Mucosa of stomach (tissue), 1 donor: ENCODE results near the gene TNFAIP3.

Experiments
- H3K27me3 ChIP-seq: one replicate; pipeline ENCODE4 v1.7.0; 2013; ENCODE audit warnings: mild to moderate bottlenecking, low read length; ENCODE audit not compliant: control insufficient read depth, insufficient read depth
- H3K36me3 ChIP-seq: one replicate; pipeline ENCODE4 v1.7.0; 2013; ENCODE audit warnings: low read length; ENCODE audit not compliant: control insufficient read depth, insufficient read depth
- H3K4me1 ChIP-seq: one replicate; pipeline ENCODE4 v1.7.0; 2013; ENCODE audit warnings: mild to moderate bottlenecking, low read length; ENCODE audit not compliant: control insufficient read depth, insufficient read depth
- H3K4me3 ChIP-seq: one replicate; pipeline ENCODE4 v1.7.0; 2013; ENCODE audit warnings: low read length
- H3K9ac ChIP-seq: one replicate; pipeline ENCODE4 v1.7.0; 2013; ENCODE audit warnings: mild to moderate bottlenecking, low read length, moderate library complexity
- H3K9me3 ChIP-seq: one replicate; pipeline ENCODE4 v1.7.0; 2013; ENCODE audit warnings: mild to moderate bottlenecking, low read length, moderate library complexity; ENCODE audit not compliant: control insufficient read depth
- donor health status: Pancreatic carcinoma.

Gene TNFAIP3

GRCh38 chr6:137846274-137846673 lies 20.8 kb upstream of the TNFAIP3 start:
- Histone ChIP-seq H3K36me3 (no peaks in the 10 kb centered on the region), H3K4me1 (no peaks in the 10 kb centered on the region), H3K9ac (no peak overlapping the region), H3K9me3 (no peaks in the 10 kb centered on the region), H3K27me3 (no peaks in the 10 kb centered on the region), H3K4me3 (no peak overlapping the region)

DNA sequence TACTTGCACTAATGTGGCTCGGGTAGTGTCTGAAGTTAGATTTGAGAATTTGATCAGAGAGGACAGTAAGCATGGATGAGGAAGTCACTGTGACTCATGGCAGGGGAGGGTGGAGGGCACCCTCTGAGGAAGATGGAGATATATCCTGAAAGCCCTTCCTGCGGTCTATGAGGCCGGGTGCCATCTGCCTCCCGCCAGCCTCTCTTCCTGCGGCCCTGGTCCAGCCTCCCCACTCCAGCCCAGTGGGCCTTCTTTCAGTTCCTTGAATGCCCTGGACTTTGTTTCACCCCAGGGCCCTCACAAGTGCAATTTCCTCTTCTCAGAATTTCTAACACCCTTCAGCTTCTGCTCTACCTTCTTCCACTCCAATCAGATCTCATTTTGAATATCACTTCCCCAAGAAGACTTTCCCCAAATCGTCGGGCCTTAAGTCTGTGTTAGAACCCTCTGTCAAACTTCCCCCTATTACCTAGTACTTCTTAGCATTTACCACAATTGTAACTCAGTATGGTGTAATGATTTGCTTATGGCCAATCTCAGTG lies 20.2 kb upstream of the TNFAIP3 start:
- no peaks in the 10 kb centered on the region for H3K9me3 ChIP-seq
- H3K9ac ChIP-seq = no peak overlapping the region
- no peaks in the 10 kb centered on the region for H3K4me1 ChIP-seq
- no peak overlapping the region for H3K4me3 ChIP-seq
- no peaks in the 10 kb centered on the region for H3K36me3 ChIP-seq
- no peaks in the 10 kb centered on the region for H3K27me3 ChIP-seq

DNA sequence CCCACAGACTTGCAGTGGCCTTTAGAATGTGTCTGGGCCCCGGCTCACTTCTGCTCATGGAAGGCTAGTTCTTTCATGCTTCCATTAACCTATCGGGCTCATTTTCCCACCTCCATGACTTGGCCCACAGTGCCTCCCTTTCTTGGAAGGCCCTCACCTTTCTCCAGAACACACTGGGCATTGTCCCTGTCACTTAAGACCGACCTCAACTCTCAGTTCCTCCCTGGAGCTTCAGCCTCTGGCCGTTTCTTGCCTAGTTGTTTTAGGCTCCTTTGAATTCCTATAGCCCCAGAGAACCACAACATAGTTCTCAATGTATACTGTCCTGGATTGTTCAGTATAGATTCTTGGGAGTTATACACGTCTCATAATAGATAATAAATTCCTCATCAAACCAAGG lies 19.3 kb upstream of the TNFAIP3 start:
- Histone ChIP-seq H3K4me3 (no peak overlapping the region), H3K4me1 (no peaks in the 10 kb centered on the region), H3K27me3 (no peaks in the 10 kb centered on the region), H3K36me3 (no peaks in the 10 kb centered on the region), H3K9me3 (no peaks in the 10 kb centered on the region), H3K9ac (no peak overlapping the region)

GRCh38 chr6:137848672-137849071 lies 18.4 kb upstream of the TNFAIP3 start:
- H3K36me3 ChIP-seq = no peaks in the 10 kb centered on the region
- H3K4me3 ChIP-seq = no peak overlapping the region
- no peaks in the 10 kb centered on the region for H3K27me3 ChIP-seq
- no peak overlapping the region for H3K9ac ChIP-seq
- H3K4me1 ChIP-seq = peaks cover 3% of the 10 kb centered on the region
- H3K9me3 ChIP-seq = no peaks in the 10 kb centered on the region

- peaks cover 3% of the 10 kb centered on the region for H3K4me1 ChIP-seq
- H3K27me3 ChIP-seq = no peaks in the 10 kb centered on the region
- H3K9me3 ChIP-seq = no peaks in the 10 kb centered on the region
- H3K36me3 ChIP-seq = no peaks in the 10 kb centered on the region
- H3K4me3 ChIP-seq = no peak overlapping the region
- H3K9ac ChIP-seq = no peak overlapping the region
Observed at GRCh38 chr6:137849181-137849980, 17.7 kb upstream of the TNFAIP3 start.

GRCh38 chr6:137849981-137850714 lies 16.9 kb upstream of the TNFAIP3 start:
- no peaks in the 10 kb centered on the region for H3K36me3 ChIP-seq
- no peak overlapping the region for H3K9ac ChIP-seq
- H3K27me3 ChIP-seq = no peaks in the 10 kb centered on the region
- no peak overlapping the region for H3K4me3 ChIP-seq
- H3K9me3 ChIP-seq = no peaks in the 10 kb centered on the region
- H3K4me1 ChIP-seq = peaks cover 3% of the 10 kb centered on the region

DNA sequence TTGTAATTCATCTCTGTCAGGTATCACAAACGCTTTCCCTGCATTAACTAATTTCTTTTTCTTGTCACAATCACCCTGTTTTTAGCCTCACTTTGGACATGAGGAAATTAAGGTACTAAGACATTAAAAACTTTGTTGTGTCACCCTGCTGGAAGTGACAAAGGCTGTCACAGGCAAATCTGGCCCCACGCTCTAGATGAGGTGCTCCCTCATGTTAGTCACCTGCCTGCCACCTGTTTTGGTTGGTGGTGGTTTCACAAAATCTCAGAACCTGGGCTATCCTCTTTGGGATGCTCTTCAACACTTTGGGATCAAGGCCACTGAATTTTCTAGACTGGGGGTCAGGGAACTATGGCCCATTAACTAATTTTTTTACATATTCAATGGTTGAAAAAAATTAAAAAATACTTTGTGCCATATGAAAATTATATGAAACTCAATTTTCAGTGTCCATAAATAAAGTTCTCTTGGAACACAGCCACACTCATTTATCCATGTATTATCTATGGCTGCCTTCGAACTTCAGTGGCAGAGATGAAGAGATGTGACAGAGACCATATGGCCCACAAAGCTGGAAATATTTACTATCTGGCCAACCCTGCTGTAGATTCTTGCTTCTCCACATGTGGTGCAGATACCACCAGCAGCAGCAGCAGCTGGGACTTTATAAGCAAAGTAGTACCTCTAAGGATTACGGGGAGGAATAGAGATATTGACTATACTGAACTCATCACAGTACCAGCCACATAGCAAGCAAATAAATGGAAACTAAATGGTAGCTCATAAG lies 16.1 kb upstream of the TNFAIP3 start:
- no peak overlapping the region for H3K9ac ChIP-seq
- H3K27me3 ChIP-seq = no peaks in the 10 kb centered on the region
- H3K36me3 ChIP-seq = no peaks in the 10 kb centered on the region
- H3K9me3 ChIP-seq = no peaks in the 10 kb centered on the region
- no peak overlapping the region for H3K4me3 ChIP-seq
- peaks cover 3% of the 10 kb centered on the region for H3K4me1 ChIP-seq

DNA sequence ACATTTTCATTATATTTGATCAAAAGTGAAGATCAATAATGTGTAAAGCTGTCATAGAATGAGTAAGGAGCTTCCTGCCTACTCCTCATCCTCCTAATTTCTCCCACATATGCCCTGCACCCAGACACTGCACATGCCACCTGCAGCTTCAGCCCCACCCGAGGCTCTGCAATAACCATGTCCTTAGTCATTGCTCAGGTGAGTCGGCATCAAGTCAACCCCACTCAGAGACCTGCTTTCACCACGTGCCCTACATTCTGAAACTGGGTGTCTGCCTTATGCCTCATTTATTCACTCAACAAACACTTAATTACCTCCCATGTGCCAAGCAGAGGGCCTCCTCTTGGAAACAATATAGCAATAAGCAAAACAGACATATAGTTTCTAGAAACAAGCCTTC lies 15.4 kb upstream of the TNFAIP3 start:
- H3K9me3 ChIP-seq = no peaks in the 10 kb centered on the region
- no peak overlapping the region for H3K9ac ChIP-seq
- no peaks in the 10 kb centered on the region for H3K36me3 ChIP-seq
- H3K4me3 ChIP-seq = no peak overlapping the region
- H3K4me1 ChIP-seq = peaks cover 3% of the 10 kb centered on the region
- no peaks in the 10 kb centered on the region for H3K27me3 ChIP-seq

- Histone ChIP-seq H3K9ac (no peak overlapping the region), H3K4me1 (peaks cover 3% of the 10 kb centered on the region), H3K4me3 (no peak overlapping the region), H3K36me3 (no peaks in the 10 kb centered on the region), H3K9me3 (no peaks in the 10 kb centered on the region), H3K27me3 (no peaks in the 10 kb centered on the region)
Observed at GRCh38 chr6:137852346-137852745, 14.7 kb upstream of the TNFAIP3 start.

- Histone ChIP-seq H3K27me3 (no peaks in the 10 kb centered on the region), H3K4me3 (no peak overlapping the region)
Observed at GRCh38 chr6:137852811-137853210, 14.2 kb upstream of the TNFAIP3 start.

GRCh38 chr6:137853569-137854213 lies 13.4 kb upstream of the TNFAIP3 start:
- H3K4me3 ChIP-seq = no peak overlapping the region
- peaks cover 3% of the 10 kb centered on the region for H3K4me1 ChIP-seq
- H3K9ac ChIP-seq = no peak overlapping the region
- H3K9me3 ChIP-seq = no peaks in the 10 kb centered on the region
- H3K27me3 ChIP-seq = no peaks in the 10 kb centered on the region
- no peaks in the 10 kb centered on the region for H3K36me3 ChIP-seq

More at GRCh38 chr6:137852811-137853210, 14.2 kb upstream of the TNFAIP3 start:
- Histone ChIP-seq H3K4me1 (peaks cover 3% of the 10 kb centered on the region), H3K9ac (no peak overlapping the region), H3K9me3 (no peaks in the 10 kb centered on the region), H3K36me3 (no peaks in the 10 kb centered on the region)
